Neuronal stem cell (in vitro differentiated cells): Measurements from ENCODE around the gene NIPAL4.

Experiments
- DNase-seq: peaks from one replicate; pipeline ENCODE4 v3.0.0-alpha.2; 2013; ENCODE audit warnings: low spot score
- H2AFZ ChIP-seq: one replicate; pipeline ENCODE4 v1.6.1; 2013; ENCODE audit warnings: mild to moderate bottlenecking, low read length, inconsistent platforms
- H2AK5ac ChIP-seq: 2 replicates; pipeline ENCODE4 v1.6.1; 2013; ENCODE audit warnings: low read depth, mild to moderate bottlenecking, inconsistent platforms, low read length, moderate library complexity, mixed read lengths
- H2BK120ac ChIP-seq: 2 replicates; pipeline ENCODE4 v1.6.1; 2013; ENCODE audit warnings: low read depth, mild to moderate bottlenecking, inconsistent platforms, low read length, moderate library complexity, mixed read lengths
- H2BK12ac ChIP-seq: one replicate; pipeline ENCODE4 v1.6.1; 2013; ENCODE audit warnings: low read length, inconsistent platforms
- H2BK15ac ChIP-seq: 2 replicates; pipeline ENCODE4 v1.6.1; 2013; ENCODE audit warnings: mild to moderate bottlenecking, low read length, inconsistent platforms, mixed read lengths
- H2BK5ac ChIP-seq: one replicate; pipeline ENCODE4 v1.6.1; 2013; ENCODE audit warnings: inconsistent platforms, mild to moderate bottlenecking, low read length, moderate library complexity
- H3K14ac ChIP-seq: one replicate; pipeline ENCODE4 v1.6.1; 2013; ENCODE audit warnings: low read length, inconsistent platforms
- H3K18ac ChIP-seq: 2 replicates; pipeline ENCODE4 v1.6.1; 2013; ENCODE audit warnings: low read length, inconsistent platforms
- H3K23ac ChIP-seq: 2 replicates; pipeline ENCODE4 v1.6.1; 2013; ENCODE audit warnings: low read depth, mild to moderate bottlenecking, mixed read lengths, low read length, inconsistent platforms; ENCODE audit not compliant: poor library complexity
- H3K27ac ChIP-seq: replicated peaks from 3 replicates; pipeline ENCODE4 v1.5.1; 2013; ENCODE audit warnings: low read length, inconsistent platforms
- H3K27me3 ChIP-seq, 3 experiments: 2 replicates each; pipeline ENCODE4 v1.6.1; 2013; ENCODE audit warnings: low read length in 3 of 3, mild to moderate bottlenecking in 2 of 3, inconsistent platforms in 1 of 3, low read depth in 1 of 3, mixed read lengths in 1 of 3, moderate library complexity in 1 of 3; ENCODE audit not compliant: control insufficient read depth in 3 of 3, insufficient read depth in 3 of 3
- H3K36me3 ChIP-seq, 2 donors: replicated peaks in 1 of 2; 2 replicates each; pipeline ENCODE4 v1.6.1; 2013; ENCODE audit warnings: low read length in 2 of 2; ENCODE audit not compliant: control insufficient read depth in 2 of 2, insufficient read depth in 2 of 2
- H3K4ac ChIP-seq: 2 replicates; pipeline ENCODE4 v1.6.1; 2013; ENCODE audit warnings: inconsistent platforms, mild to moderate bottlenecking, low read length, moderate library complexity
- H3K4me1 ChIP-seq, 2 donors: 1 replicate in 1 of 2; 2 replicates in 1 of 2; pipeline ENCODE4 v1.6.1; 2013; ENCODE audit warnings: low read length in 2 of 2, low read depth in 1 of 2; ENCODE audit not compliant: control insufficient read depth in 2 of 2, insufficient read depth in 1 of 2
- H3K4me2 ChIP-seq: one replicate; pipeline ENCODE4 v1.6.1; 2013; ENCODE audit warnings: mild to moderate bottlenecking, low read length, inconsistent platforms; ENCODE audit not compliant: insufficient read depth, poor library complexity, severe bottlenecking
- H3K4me3 ChIP-seq, 2 donors: 2 replicates each; pipeline ENCODE4 v1.5.1; 2013; ENCODE audit warnings: low read length in 2 of 2, mild to moderate bottlenecking in 2 of 2, inconsistent platforms in 1 of 2, moderate library complexity in 1 of 2
- H3K79me1 ChIP-seq: one replicate; pipeline ENCODE4 v1.6.1; 2013; ENCODE audit warnings: low read depth, mild to moderate bottlenecking, inconsistent platforms, low read length, moderate library complexity
- H3K9ac ChIP-seq: one replicate; pipeline ENCODE4 v1.6.1; 2013; ENCODE audit warnings: mild to moderate bottlenecking, low read depth, low read length, inconsistent platforms; ENCODE audit not compliant: poor library complexity
- H3K9me3 ChIP-seq, 2 donors: replicated peaks in 1 of 2; 2 replicates each; pipeline versions ENCODE3 to v1.6.1; 2013; ENCODE audit warnings: low read length in 2 of 2, mild to moderate bottlenecking in 2 of 2, inconsistent platforms in 1 of 2, low read depth in 1 of 2, mixed read lengths in 1 of 2, moderate library complexity in 1 of 2; ENCODE audit not compliant: control insufficient read depth in 2 of 2, insufficient read depth in 1 of 2
- H4K8ac ChIP-seq: one replicate; pipeline ENCODE4 v1.6.1; 2013; ENCODE audit warnings: low read depth, mild to moderate bottlenecking, inconsistent platforms, low read length, moderate library complexity
- H4K91ac ChIP-seq: one replicate; pipeline ENCODE4 v1.6.1; 2013; ENCODE audit warnings: low read length, low read depth, mild to moderate bottlenecking, inconsistent platforms; ENCODE audit not compliant: poor library complexity
- WGBS, 2 donors: extraction: QIAGEN DNeasy Blood & Tissue Kit; methylation state at CpG; one replicate each; pipeline ENCODE4 v1.1.7; 2013; ENCODE audit warnings: missing lambda C conversion rate in 2 of 2, mixed read lengths in 1 of 2; ENCODE audit not compliant: insufficient read length in 2 of 2, insufficient replicate concordance in 1 of 2; ENCODE audit errors: extremely low coverage in 2 of 2; 5-methylcytosine and 5-hydroxymethylcytosine counted together

Gene NIPAL4

DNA sequence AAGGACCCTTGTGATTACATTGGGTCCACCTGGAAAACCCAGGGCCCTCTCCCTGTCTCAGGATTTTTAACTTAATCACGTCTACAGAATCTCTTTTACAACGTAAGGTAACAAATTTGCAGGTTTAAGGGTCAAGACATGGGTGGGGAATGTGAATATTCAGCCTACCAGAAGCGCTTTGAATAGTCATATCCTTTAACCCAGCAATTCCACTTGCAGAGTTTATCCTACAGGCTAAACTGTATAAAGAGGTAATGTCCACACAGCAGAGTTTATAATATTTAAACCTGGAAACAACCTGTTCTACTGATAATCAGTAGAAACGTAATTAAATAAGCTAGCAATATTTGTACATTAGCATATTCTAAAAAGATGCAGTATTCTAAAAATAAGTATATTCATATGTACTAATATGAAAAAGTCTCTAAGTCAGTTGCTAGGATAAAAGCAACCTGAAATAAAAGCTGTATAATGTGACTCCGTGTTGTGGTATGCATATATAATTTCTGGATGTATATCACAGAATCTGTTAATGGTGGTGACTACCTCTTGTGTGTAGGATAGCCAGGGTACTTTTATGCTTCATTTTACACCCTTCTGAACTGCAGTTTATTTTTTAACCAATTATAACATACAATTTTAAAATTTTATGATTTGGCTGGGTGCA is 14.1 kb upstream of the NIPAL4 start:
- H3K4me2 ChIP-seq: no peak overlapping the region
- no peak overlapping the region for H4K8ac ChIP-seq
- no peak overlapping the region for H2BK5ac ChIP-seq
- H2BK15ac ChIP-seq: no peak overlapping the region
- H3K27ac ChIP-seq: no peak overlapping the region
- no CpG with 5 or more reads among the region's 5 CpGs for WGBS, 2 donors
- H3K27me3 ChIP-seq: peaks cover 0 to 4% (median 0%) of the 10 kb centered on the region in 3 experiments
- no peak overlapping the region for H3K14ac ChIP-seq
- H3K9me3 ChIP-seq: no peaks in the 10 kb centered on the region
- no peak overlapping the region for H2BK120ac ChIP-seq
- H3K79me1 ChIP-seq: no peaks in the 10 kb centered on the region
- no peak overlapping the region for H3K23ac ChIP-seq
- no peak overlapping the region for H3K18ac ChIP-seq
- no peak overlapping the region for H3K4ac ChIP-seq
- no peak overlapping the region for H4K91ac ChIP-seq
- H3K4me1 ChIP-seq: peaks cover 0 to 2% of the 10 kb centered on the region in 2 donors
- no peak for DNase-seq
- H3K36me3 ChIP-seq: no peaks in the 10 kb centered on the region
- no peak overlapping the region for H2AFZ ChIP-seq
- H3K9ac ChIP-seq: no peak overlapping the region
- H2BK12ac ChIP-seq: no peak overlapping the region
- H2AK5ac ChIP-seq: no peak overlapping the region
- no peak overlapping the region for H3K4me3 ChIP-seq

DNA sequence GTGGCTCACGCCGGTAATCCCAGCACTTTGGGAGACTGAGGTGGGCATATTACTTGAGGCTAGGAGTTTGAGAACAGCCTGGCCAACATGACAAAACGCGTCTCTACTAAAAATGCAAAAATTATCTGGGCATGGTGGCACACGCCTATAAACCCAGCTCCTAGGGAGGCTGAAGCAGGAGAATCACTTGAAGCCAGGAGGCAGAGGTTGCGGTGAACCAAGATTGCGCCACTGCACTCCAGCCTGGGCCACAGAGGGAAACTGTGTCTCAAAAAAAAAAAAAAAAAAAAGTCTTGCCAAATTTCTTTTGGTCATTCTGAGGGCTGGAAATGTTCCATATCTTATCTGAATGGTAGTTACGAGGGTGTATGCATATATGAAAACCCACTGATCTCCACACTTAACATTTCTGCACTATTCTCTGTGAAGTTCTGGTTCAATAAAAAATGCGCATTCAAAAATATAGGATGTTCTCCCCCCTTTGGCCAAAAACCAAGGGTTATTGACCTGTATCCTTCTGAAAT is 13.5 kb upstream of the NIPAL4 start:
- H3K79me1 ChIP-seq: no peaks in the 10 kb centered on the region
- H3K9me3 ChIP-seq: no peaks in the 10 kb centered on the region
- H3K23ac ChIP-seq: no peak overlapping the region
- H3K9ac ChIP-seq: no peak overlapping the region
- DNase-seq: no peak
- peaks cover 0 to 4% (median 0%) of the 10 kb centered on the region in 3 experiments for H3K27me3 ChIP-seq
- no peak overlapping the region for H3K4me2 ChIP-seq
- no peak overlapping the region for H3K4me3 ChIP-seq
- H2BK5ac ChIP-seq: no peak overlapping the region
- no peak overlapping the region for H2BK15ac ChIP-seq
- no CpG with 5 or more reads among the region's 9 CpGs for WGBS, 2 donors
- no peak overlapping the region for H3K27ac ChIP-seq
- H3K4ac ChIP-seq: no peak overlapping the region
- H2BK120ac ChIP-seq: no peak overlapping the region
- H2AK5ac ChIP-seq: no peak overlapping the region
- no peak overlapping the region for H4K91ac ChIP-seq
- peaks cover 0 to 2% of the 10 kb centered on the region in 2 donors for H3K4me1 ChIP-seq
- no peak overlapping the region for H3K14ac ChIP-seq
- no peak overlapping the region for H2BK12ac ChIP-seq
- H2AFZ ChIP-seq: no peak overlapping the region
- H3K36me3 ChIP-seq: no peaks in the 10 kb centered on the region
- no peak overlapping the region for H4K8ac ChIP-seq
- no peak overlapping the region for H3K18ac ChIP-seq

DNA sequence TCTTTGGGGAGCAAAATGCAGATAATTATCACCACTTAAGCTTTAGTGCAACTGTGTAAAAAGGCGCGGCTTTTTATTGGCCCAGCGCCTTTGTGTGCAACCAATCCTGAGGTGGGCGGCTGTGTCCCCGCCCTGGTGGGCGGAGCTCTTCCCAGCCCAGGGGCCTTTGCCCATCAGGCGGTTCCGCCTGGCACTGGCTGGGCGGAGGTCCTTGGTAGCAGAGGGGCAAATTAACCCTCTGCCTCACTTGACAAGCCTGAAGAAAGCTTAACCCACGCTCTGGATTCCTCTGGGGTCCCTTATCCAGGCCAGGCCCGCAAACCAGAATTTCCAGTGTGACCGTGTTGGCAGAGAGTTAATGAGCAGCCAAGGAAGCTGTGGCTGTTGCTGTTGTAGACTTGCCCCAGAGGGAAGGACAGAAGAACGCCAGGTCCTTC is 12.8 kb upstream of the NIPAL4 start:
- no peak overlapping the region for H2BK5ac ChIP-seq
- H2BK15ac ChIP-seq: no peak overlapping the region
- H3K23ac ChIP-seq: no peak overlapping the region
- H3K4me2 ChIP-seq: no peak overlapping the region
- H2BK12ac ChIP-seq: no peak overlapping the region
- no peak overlapping the region for H4K8ac ChIP-seq
- H3K79me1 ChIP-seq: no peaks in the 10 kb centered on the region
- H3K18ac ChIP-seq: no peak overlapping the region
- no peak overlapping the region for H4K91ac ChIP-seq
- H3K9me3 ChIP-seq: no peaks in the 10 kb centered on the region
- no peak overlapping the region for H3K4ac ChIP-seq
- DNase-seq: no peak
- no peak overlapping the region for H3K4me3 ChIP-seq
- H3K4me1 ChIP-seq: peaks cover 0 to 2% of the 10 kb centered on the region in 2 donors
- H2BK120ac ChIP-seq: no peak overlapping the region
- no peak overlapping the region for H2AK5ac ChIP-seq
- no peak overlapping the region for H3K9ac ChIP-seq
- H3K36me3 ChIP-seq: no peaks in the 10 kb centered on the region
- H3K14ac ChIP-seq: no peak overlapping the region
- WGBS, 2 donors: no CpG with 5 or more reads among the region's 13 CpGs
- H3K27ac ChIP-seq: no peak overlapping the region
- peaks cover 0 to 4% (median 0%) of the 10 kb centered on the region in 3 experiments for H3K27me3 ChIP-seq
- no peak overlapping the region for H2AFZ ChIP-seq

DNA sequence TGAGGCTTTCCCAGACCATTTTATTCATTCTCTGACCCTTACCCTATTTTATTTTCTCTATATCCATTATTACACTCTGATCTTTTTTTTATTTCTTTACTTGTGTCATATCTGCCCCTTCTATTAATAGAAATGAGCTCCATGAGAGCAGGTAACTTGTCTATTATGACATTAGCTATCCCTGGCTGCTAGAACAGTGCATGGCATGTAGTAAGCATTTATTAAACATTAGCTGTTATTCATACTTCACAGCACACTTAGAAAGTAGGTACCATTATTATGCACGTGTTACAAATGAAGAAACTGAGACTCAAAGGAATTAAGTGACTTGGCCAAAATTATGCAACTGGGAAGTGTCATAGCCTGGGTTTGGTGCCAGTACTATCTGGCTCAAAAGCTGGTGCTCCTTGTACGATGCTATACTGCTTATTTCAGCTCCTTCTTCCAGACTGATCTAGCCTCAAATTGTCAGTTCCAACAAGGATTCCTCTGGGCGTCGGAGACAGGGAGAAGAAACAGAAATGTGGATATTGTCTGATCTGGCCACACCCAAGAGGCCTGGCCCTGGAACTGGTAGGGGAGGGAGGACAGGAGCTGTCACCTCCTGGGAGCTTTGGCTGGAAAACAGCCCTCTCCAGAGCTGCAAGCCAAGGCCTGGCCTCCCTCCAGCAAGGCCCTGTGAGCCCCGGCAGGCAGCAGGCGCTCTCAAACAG is 10.8 kb upstream of the NIPAL4 start:
- Histone ChIP-seq H3K36me3 (no peaks in the 10 kb centered on the region), H2BK12ac (no peak overlapping the region), H3K23ac (no peak overlapping the region), H2BK120ac (no peak overlapping the region), H3K4ac (no peak overlapping the region), H3K4me3 (no peak overlapping the region), H2AFZ (no peak overlapping the region), H3K9ac (no peak overlapping the region), H3K4me2 (no peak overlapping the region), H4K91ac (no peak overlapping the region), H3K27me3 (peaks cover 0 to 11% (median 0%) of the 10 kb centered on the region in 3 experiments), H2BK5ac (no peak overlapping the region), H4K8ac (no peak overlapping the region), H3K9me3 (no peaks in the 10 kb centered on the region), H3K4me1 (no peaks in the 10 kb centered on the region), H3K79me1 (no peaks in the 10 kb centered on the region), H3K14ac (no peak overlapping the region), H3K18ac (no peak overlapping the region), H2BK15ac (no peak overlapping the region), H3K27ac (no peak overlapping the region), H2AK5ac (no peak overlapping the region)
- no peak for DNase-seq
- no CpG with 5 or more reads among the region's 6 CpGs for WGBS, 2 donors
